Activated CD4-positive, alpha-beta T cell treated with anti-CD3 and anti-CD28 coated beads, Interleukin-2, amount 50 U/mL, for 4 hours (primary cell): ENCODE results near the gene EVA1A.

Source experiments
- DNase-seq, 2 experiments: peaks; one replicate each; pipeline ENCODE4 v3.0.0-alpha.2; 2020

EVA1A gene, protein sequence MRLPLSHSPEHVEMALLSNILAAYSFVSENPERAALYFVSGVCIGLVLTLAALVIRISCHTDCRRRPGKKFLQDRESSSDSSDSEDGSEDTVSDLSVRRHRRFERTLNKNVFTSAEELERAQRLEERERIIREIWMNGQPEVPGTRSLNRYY

DNA sequence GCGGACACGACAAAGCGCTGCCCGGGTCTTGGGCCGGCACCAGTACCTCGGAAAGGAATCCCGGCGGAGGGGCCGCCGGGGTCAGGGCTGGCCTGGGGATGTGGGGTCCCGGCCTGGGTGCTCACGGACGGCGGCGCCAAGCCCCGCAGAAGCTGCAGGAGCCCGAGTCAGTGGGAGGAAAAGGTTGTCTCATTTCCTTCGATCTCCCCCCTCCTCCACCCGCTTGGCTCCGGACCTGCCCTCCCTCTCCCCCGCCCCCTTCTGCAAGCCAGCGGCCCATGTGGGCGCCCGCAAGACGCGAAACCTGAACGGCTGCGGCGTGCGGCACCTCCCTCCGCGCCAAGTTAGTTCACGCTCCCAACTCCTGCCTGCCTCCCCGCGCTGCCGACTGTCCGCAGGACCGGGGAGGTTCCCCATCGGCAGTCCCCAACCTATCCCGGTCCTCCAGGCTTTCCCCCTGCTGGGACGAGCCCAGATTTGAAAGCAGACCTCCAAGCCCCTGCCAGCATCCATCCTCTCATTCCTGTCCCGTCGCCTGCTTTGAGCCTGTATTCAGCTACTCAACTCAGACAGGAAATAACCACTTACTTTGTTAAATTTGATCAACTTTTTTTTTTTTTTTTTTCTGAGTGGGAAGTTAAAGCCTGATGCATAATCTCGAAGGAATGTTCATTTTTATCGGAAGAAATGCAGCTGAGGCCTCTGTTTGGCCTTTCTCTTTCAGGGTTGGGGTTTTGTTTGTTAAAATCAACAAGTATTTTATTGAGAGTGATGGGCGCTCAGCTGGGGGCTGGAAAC, at the start of gene EVA1A:
TSS of gene EVA1A (minus strand) at position 172 of the 798 bp plus-strand sequence. CDS start 42,799 bp downstream, outside the sequence.
- no peak for DNase-seq

DNA sequence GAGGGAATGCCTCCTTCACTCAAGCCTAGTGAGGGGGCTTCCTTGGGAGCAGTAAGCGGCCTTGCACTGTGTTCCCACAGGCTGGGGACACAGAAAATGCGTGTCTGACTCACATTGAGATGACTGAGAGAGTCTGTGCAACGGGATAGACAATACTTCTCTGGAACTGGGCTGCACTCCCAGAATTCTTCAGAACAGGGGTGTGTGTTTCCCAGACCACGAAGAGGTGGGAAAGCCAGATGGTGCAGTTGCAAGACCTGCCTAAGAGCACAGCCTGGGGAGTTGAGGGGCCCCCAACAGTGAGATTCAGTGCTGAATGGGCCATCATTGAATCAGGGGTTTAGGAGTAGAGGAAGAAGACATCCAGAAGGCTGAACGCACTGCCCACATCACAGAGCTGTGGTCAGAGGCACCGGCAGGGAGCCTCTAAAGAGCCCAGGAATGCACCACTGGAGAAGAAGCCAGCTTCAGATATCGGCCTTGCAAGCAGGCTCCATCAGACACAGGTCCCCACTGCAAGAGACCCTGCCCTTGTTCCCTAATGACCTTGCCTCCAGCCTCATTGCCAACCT, 49.3 kb upstream of the EVA1A start:
- DNase-seq, result no peak

DNA sequence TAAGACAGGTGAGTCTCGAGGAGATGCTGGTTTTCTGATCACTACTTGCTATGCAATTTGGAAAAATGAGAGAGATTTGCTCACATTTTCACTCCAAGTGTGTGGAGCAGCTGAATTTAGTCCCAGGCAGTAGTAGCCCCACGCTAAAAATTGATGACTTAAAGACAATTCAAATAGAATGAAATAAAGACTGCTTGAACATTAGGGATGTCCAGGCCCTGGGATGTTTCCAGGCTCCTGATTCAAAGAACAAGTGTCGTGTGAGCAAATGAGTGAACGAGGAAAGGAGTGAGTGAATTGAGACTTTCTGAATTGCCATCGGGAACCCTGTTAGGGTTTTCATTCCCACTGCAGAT, 48.6 kb upstream of the EVA1A start:
- DNase-seq, result no peak

DNA sequence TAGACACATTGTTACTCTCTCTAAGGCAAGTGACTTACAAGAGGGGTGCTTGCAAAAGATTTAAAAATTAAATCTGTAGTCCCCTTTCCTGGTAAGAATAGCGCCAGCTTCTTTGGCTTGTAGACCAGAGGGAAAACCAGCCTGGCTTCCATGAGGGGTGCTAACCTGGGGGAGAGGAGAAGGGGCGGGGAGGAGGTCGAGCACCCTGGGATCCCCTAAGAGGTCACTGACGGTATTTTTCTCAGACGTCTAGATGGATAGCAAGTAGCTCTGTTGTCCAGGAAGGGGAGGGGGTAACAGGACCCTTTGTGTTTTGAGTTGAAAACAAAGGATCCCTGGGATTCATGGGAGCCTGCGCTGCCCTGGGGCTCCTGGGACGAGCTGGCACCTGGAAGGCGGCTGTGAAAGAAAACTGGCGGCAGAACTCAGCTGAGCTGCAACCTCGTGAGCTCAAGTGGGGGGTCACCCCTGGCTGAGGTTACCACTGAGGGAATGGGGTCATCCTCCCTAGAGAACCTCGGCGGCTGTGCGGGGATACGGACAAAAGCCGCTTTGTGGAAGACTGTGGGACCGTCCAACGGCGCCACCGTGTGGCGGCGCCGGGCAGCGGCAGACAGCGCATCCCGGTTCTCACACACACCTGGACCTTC, 48.1 kb upstream of the EVA1A start:
- peak; percentile 18 to 28 for DNase-seq

DNA sequence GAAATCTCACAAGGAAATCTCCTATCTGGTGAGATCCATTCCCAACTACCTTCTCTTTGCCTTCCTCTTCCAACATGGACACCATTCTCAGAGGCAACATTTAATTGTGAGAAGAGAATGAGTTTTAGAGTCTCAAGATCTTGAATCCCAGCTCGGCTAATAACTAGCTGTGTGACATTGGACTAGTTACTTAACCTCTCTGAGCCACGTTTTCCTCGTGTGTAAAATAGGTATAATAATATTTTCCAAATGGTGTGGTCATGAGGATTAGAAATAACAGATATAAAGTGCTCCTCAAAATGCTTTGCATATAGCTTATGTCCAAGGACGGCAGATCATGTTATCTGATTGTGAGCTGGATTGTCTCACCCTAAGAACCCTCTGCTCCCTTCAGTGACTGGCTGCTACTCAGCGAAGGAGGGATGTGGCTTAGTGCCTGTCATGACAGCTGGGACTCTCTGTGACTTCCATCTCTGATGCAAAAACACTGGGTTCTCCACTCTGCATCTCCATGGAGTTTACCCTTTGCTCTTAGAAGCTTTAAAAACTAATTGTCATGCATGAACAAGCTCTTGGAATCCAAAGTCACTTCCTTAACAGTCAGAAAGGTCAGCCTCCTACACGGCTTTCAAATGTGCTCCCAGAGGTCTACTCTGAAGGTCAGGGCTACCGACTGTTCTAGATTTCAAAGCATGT, 47.4 kb upstream of the EVA1A start:
- DNase-seq, result no peak

DNA sequence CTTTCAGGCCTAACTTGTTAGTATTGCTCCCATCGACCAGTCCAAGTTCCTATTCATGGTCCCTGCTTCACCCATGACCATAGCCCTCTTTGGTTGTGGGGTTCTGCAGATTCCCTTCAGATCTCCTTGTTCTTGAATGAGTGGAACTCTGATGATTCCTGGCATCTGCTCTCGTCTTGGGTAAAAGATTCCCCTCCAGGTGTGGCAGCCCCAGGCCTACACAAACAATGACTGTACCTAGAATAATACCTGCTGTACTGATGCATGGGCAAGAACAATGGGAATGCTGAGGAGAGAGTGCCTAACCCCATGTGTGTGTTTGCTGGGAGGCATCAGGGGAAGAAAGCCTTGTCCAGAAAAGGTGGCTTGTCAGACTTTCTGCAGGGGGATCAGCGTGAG, 46.7 kb upstream of the EVA1A start:
- no peak for DNase-seq

DNA sequence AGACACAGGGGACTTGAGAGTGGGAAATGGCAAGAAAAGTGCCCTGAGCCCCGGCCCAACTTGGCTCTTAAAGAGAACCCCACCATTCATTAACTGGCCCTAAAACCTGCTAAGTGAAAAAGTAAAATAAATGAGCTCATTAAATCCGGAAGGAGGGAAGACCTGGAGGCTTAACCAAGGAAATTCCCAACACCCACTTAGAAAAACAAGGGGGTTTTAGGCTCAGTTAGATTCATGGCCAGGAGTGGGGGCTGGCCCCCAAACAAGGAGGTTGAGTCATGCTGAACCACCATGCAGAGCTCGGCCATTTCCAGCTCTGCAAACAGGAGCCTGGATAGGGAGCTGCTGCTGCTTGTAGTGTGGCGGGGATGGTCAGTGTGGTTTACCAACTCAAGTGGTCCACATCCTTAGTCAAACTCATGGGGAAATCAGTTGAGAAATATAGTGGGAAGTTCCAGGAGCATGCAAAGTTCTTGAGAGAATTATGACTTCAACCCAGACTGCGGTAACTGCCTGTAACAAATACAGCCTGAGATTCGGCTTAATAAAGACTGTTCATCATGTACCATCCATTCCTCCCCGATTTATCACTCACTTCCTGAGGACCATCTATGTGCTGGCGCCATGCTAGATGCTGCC, 46.1 kb upstream of the EVA1A start:
- no peak for DNase-seq

DNA sequence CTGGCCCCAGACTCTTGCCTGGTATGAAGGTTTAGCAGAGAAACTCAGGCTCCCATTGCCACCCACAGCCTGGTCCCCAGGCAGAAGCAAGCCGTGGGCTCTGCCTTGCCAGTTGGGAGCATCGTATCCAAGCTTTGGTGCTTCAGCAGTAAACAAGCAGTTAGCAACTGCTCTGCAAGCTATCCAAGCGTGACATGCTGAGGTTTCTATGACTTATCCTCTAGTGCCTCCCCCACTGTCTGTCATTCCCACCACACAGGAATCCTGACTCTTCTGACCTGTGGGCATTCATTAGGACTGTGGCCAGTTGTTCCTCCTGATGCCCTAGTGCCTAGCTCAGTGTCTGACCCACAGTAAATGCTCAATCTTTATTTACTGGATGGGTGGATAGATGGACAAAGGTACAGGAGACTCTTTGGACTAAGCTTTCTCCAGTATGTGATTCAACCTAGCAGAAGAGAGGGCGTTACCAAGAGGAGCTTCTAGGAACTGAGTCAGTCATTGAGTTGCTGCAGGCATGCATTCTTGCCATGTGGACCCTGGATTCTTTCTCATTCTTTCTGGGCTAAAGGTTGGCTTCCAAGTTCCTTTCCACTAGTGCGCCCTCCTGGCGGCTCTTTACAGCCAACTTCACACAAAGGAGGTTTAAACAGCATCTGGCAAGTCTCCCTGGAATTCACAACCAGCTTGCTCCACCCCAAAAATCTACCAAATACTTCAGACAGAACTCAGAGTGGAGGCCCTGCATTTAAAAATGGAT, 45.2 kb upstream of the EVA1A start:
- no peak for DNase-seq

DNA sequence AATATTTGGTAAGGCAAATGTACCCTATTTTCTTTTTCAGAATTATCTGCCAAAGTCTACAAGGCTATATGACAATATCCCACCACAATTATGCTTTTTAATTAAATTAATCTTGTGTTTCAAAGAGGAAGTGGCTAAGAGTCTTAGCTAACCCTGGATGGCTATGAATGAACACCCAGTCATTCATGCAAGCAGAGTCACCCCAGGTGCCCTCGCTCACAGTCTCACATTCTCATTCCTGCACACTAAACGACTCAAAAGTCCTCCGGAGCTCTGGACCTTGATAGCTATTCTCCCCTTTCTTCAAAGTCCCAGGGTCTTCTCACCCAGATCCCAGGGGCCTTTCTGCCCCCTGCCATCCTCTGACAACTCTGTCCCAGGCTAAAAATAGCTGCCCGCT, 43.7 kb upstream of the EVA1A start:
- no peak for DNase-seq

DNA sequence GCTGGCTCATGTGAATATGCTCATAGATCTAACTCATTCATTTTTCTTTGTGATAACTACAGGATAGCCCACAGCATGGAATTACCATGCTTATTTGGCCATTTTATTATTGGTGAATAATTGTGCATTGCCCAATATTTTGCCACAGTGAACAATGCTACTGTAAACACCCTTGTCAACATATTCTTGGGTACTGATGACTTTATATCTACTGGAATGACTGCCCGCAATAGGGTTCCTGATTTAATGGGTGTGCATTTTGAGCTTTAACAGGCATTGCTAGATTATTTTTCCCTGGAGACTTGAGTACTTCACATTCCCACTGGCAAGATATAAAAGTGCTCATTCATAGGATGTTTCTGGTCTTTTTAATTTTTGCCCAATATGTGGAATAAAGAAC, 42.7 kb upstream of the EVA1A start:
- DNase-seq, result no peak

DNA sequence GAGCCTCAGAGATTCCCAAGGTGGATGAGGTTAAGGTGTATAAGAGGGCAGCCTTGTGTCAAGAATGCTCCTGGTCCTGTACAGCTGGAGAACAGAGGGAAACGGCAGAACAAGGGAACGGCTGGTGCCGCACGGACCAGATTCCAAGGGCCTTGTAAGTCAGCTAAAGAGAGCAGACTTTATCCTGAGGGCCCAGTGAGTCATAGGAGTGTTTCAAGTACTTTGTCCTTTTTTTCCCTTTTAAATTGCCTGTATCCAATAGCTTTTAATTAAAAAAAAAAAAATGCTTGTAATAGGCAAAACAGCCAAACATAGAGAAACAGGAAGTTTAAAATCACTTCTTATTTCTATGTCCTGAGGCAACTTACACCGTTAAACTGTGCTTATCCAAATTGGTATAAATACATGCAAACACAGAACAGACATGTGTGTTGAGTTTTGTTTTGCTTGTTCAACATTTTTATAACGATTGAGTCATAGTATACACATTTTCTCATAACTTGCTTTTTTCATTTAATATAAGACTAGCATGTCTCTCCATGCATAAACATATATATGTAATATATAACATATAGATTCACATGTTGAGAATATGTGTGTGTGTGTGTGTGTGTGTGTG, 42.1 kb upstream of the EVA1A start:
- no peak for DNase-seq

DNA sequence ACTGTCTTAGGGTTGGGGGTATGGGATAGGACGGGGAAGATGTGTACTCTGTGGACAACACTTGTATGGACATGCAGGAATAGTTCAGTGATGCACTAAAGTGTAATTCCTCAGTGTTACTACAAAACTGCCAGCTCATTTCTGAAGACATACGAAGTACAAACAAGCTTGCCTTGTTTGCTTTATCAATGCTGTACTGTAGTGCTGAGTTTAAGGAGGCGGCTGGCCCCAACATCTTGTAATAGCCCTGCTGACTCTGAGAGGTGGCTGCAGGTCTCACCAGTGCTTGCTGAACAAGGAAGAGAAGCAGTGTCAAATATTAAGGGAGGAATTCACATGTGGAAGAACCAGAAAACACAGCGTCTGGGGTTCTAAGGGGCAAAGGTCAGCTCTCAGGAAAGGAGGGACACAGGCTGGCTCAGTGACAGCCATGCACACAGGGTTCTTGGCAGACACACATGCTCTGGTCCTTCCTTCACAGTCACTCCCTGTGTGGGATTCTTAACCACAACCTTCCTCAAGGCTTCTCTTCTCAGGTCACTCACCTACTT, 39.8 kb upstream of the EVA1A start:
- no peak for DNase-seq

DNA sequence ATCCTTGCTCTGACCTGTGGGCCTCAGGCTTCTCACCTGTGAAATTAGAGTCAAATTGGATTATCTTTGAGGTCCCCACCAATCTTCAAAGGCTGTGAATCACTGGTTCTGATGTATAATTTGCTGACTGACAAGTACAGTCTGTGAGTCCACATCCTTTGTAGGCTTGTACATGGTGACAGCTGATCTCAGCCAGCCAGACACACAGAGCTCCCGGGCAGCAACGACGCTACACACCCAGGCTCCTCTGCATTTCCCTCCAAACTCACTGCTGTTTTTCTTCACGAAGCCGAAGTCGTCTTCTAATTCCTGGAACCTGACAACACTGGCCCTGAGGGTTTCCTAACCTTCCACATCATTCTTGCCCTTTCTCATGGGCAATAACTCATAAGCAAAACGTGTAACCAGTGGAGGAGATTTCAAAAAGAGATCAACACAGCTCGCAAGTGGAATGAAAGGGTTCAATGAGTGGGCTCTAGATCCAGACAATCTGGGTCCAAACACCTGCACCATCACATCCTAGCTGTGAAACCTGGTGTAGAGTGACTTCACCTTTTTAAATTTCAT, 37.9 kb upstream of the EVA1A start:
- DNase-seq, result no peak

DNA sequence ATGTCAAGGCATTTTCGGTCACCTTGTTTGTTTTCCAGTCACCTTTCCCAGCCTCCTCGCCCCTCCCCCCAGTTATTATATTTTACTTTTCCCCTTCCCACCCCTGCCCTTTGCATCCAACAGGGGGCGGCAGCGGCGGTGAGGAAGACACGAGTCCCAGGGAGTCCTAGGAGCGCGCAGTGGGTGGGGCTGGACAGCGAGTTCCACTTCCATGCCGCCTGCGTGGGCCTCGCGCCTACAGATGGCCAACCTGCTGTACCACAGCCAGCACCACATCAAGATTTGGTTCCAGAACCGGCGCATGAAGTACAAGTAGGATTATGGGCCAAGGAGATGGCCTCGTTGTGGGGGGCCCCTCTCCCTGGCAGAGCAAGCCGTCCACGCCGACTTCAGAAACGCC, 37.2 kb upstream of the EVA1A start:
- no peak for DNase-seq

DNA sequence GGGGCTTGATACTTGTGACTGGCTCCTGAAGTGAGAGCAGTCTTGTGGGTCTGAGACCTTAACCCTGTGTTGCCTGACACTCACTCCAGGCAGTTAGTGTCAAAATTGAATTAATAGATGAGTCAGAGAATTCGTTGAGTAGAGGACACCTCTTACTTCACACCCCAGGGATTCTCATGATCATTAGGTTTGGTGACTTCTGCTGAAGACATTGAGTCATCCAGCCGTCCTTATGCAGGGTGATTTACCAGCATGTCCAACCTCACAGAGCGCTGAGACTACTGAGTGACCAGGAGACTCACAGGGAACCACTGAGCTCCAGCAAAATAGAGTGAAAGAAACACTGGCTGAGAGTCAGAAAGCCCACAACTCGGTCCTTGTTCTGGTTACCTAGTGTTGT, 36.0 kb upstream of the EVA1A start:
- no peak for DNase-seq

DNA sequence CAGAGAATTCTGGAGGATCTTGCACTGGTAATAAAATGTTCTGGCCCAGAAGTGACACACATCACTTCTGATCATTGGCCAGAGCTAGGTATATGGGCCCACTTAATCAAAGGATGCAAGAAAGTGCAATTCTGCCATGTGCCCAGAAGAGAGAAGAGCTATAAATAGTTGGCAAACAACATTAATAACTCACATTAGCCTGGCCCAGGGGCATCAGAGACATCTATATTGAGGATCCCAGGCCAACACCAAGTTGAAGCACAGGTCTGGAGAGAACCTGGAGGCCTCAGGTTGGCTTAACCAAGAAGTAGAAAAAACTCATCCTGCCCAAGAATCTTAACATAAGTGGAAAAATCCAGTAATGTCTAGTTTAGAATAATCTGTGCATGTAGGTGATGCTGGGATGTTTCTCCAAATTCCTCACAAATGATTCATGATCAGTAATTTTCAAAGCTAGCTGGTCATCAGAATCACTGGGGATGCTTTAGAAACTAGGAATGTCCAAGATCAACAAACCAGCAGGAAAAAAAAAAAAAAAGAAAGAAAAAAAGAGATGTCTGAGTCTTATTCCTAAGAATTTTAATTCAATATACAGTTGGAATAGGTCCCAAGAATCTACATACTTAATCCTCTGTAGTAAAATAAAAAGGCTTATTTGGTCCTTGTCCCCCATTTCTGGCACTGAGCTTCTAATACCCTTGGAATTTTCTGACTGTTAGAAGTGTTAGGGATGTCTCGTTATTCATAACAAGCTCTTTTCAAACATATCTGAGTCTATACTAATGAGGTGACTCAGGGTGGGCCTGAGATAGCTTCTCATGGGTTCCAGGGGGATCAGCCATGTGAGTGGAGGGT, 35.0 kb upstream of the EVA1A start:
- DNase-seq, result no peak

DNA sequence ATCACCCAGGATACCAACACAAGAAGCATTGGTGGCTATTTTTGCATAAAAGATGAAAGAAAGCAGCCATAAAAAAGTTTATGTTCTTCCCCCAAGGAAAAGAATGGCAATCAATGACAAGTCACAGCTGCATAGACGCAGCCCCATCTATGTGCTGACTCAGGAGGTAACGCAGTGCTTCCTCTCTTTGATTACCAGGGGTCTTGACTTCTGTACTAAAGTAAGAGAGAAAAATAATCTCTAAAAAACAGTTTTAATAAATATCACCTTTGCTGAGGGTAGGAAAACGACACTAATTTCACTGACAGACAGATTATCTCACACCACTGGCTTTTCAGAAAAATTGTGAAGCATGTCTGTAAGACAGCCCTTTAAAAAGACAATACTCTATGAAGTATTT, 33.9 kb upstream of the EVA1A start:
- no peak for DNase-seq

DNA sequence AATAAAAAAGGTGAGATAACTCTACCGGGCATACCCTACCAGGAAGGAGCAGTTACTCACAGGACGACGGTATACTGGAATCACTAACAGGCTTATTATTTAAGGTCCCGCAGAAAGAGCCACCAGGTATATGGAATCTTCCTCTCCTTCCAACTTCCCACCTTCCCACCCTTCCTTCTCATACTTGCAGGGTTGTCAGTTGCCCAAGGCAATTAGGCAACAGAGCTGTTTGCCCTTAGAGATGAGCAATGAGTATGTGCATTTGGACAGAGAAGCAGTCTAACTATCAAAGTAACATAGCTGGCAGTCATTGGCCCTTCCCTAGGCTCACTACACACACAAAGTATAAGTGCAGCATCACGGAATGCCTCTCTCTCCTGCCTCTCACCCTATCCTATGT, 32.1 kb upstream of the EVA1A start:
- DNase-seq, result no peak

DNA sequence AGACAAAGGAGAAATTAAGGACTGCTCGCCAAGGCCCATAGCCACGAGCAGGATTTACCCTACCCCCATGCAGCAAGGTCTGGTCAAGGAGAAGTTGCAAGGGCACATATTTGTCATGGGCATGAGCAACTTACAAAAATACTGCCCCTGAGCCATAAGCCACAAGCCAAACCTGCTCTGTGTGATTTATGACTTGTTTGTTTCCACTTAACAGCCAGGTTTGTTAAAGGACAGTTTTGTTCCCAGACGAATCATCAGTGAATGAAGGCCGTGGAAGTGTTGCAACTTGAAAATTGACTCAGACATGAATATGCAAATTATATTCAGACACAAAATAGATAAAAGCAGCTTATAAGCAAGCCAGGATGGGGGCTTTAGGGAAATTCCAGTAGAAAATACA, 31.3 kb upstream of the EVA1A start:
- no peak for DNase-seq
